K562 (cell line): ENCODE measurements around the gene IDI1. TPM values are rescaled to one million over a fixed set of nuclear protein-coding genes. Genes with fewer than 3 reads are reported as not detected.

ENCODE experiments used
- ATAC-seq: fragments of 200-7000 bp; cut with Tn5 transposase; 3 replicates; pipeline ENCODE4 v1.9.1; 2020; ENCODE audit warnings: moderate library complexity
- BruUV-seq: library from RNA; stranded (reverse); fragments of 400-500 nt; replicated peaks from 2 replicates; lab custom pipeline; 2021; lab: Mats Ljungman, UMichigan
- CTCF ChIA-PET: fragments of 300-600 bp; formaldehyde crosslinking; extraction: SDS; loops from one replicate; lab custom pipeline; 2021; ENCODE audit warnings: low intra/inter-chr PET ratio; lab: Yijun Ruan, JAX
- POLR2A ChIA-PET: fragments of 300-600, 350-650 bp; sonication (Branson Sonifier 250); formaldehyde crosslinking; extraction: SDS; loops from one replicate; lab custom pipeline; 2021; ENCODE audit warnings: antibody characterized with exemption, inconsistent platforms; lab: Yijun Ruan, JAX
- DNase-seq, 4 experiments: peaks; one replicate each; pipeline versions ENCODE4 v3.0.0 to v3.0.0-alpha.2; 2011 to 2018; ENCODE audit warnings: low spot score in 3 of 4, mixed read lengths in 3 of 4; ENCODE audit errors: extremely low read depth in 1 of 4
- FAIRE-seq: peaks from 2 replicates; lab custom pipeline; 2011; peaks lifted over from hg19 to GRCh38; lab: Jason Lieb, UNC
- H2AFZ ChIP-seq: 2 replicates; pipeline ENCODE4 v1.6.0; 2011; ENCODE audit warnings: low read depth, low read length, control low read depth, inconsistent platforms
- H3K27ac ChIP-seq: fragments of 200-600 bp; 3 replicates; pipeline ENCODE4 v1.8.0; 2011; ENCODE audit warnings: low read depth, mild to moderate bottlenecking, control low read depth, inconsistent platforms, low read length, moderate library complexity, mixed read lengths; ENCODE audit errors: extremely low read depth
- H3K27me3 ChIP-seq, 2 experiments: fragments of 300-600 bp in 1 of 2; 2 replicates in 1 of 2; 3 replicates in 1 of 2; pipeline versions ENCODE4 v1.6.0 to v1.8.0; 2011; ENCODE audit warnings: inconsistent platforms in 2 of 2, low read length in 2 of 2, mild to moderate bottlenecking in 1 of 2, mixed read lengths in 1 of 2, moderate library complexity in 1 of 2; ENCODE audit not compliant: control insufficient read depth in 2 of 2, insufficient read depth in 2 of 2
- H3K36me3 ChIP-seq: fragments of 300-600 bp; 3 replicates; pipeline ENCODE4 v1.8.0; 2011; ENCODE audit warnings: mild to moderate bottlenecking, low read length, inconsistent platforms; ENCODE audit not compliant: control insufficient read depth, insufficient read depth
- H3K4me1 ChIP-seq, 2 experiments: fragments of 200-600 bp in 1 of 2; replicated peaks in 1 of 2; 2 replicates in 1 of 2; 3 replicates in 1 of 2; pipeline versions ENCODE4 v1.5.1 to v1.8.0; 2011; ENCODE audit warnings: inconsistent platforms in 2 of 2, low read length in 2 of 2, mild to moderate bottlenecking in 1 of 2, mixed read lengths in 1 of 2, moderate library complexity in 1 of 2; ENCODE audit not compliant: control insufficient read depth in 2 of 2, insufficient read depth in 2 of 2
- H3K4me2 ChIP-seq: 2 replicates; pipeline ENCODE4 v1.6.1; 2011; ENCODE audit warnings: low read length, control low read depth, inconsistent platforms, mixed read lengths; ENCODE audit not compliant: insufficient read depth
- H3K4me3 ChIP-seq: fragments of 200-600 bp; sonication (generic), shearing (Covaris generic); 2 replicates; pipeline ENCODE4 v1.5.1; 2016; ENCODE audit warnings: control low read depth, inconsistent platforms
- H3K79me2 ChIP-seq: fragments of 200-600 bp; 3 replicates; pipeline ENCODE4 v1.8.0; 2011; ENCODE audit warnings: low read length, inconsistent platforms; ENCODE audit not compliant: control insufficient read depth, insufficient read depth
- H3K9ac ChIP-seq, 2 experiments: 2 replicates each; pipeline versions ENCODE4 v1.6.0 to v1.6.1; 2011; ENCODE audit warnings: low read depth in 2 of 2, low read length in 2 of 2, control low read depth in 1 of 2, inconsistent platforms in 1 of 2, mild to moderate bottlenecking in 1 of 2, mixed read lengths in 1 of 2; ENCODE audit not compliant: insufficient read depth in 1 of 2
- H3K9me1 ChIP-seq: one replicate; pipeline ENCODE4 v1.6.0; 2011; ENCODE audit warnings: inconsistent platforms, mild to moderate bottlenecking, low read length, moderate library complexity; ENCODE audit not compliant: control insufficient read depth, insufficient read depth
- H3K9me3 ChIP-seq: replicated peaks from 2 replicates; pipeline ENCODE4 v1.5.1; 2011; ENCODE audit warnings: low read depth, low read length, inconsistent platforms; ENCODE audit not compliant: control insufficient read depth, insufficient read depth
- H4K20me1 ChIP-seq: replicated peaks from 2 replicates; pipeline ENCODE4 v1.6.1; 2011; ENCODE audit warnings: low read length, inconsistent platforms, mixed read lengths; ENCODE audit not compliant: control insufficient read depth, insufficient read depth
- MAFF ChIP-seq: IDR thresholded peaks from 2 replicates; pipeline ENCODE4 v1.6.1; 2012; ENCODE audit warnings: low read length, improper control_type of control experiment
- SP2 ChIP-seq: IDR thresholded peaks from 2 replicates; pipeline ENCODE4 v1.6.1; 2011; ENCODE audit warnings: mild to moderate bottlenecking, low read depth, low read length, moderate library complexity; ENCODE audit not compliant: poor library complexity, severe bottlenecking; ENCODE audit errors: extremely low read depth
- TEAD1 ChIP-seq, 2 experiments: fragments of 450-650 bp in 1 of 2; sonication (generic) in 1 of 2; formaldehyde crosslinking; IDR thresholded peaks; 2 replicates each; pipeline versions ENCODE4 v1.4.0 to v1.8.0; 2020 to 2022; ENCODE audit warnings: mild to moderate bottlenecking in 2 of 2, missing genetic modification reagents in 1 of 2
- ZNF830 ChIP-seq: fragments of 250-450 bp; sonication (Bioruptor Pico); IDR thresholded peaks from 2 replicates; pipeline ENCODE4 v1.5.0; 2021; ENCODE audit warnings: mild to moderate bottlenecking
- WGBS: fragments of 100-300 bp; shearing (Covaris generic); methylation state at CpG from one replicate; pipeline ENCODE4 v1.1.6; 2016; ENCODE audit warnings: low coverage, mixed read lengths; ENCODE audit not compliant: insufficient coverage; ENCODE audit errors: missing lambda C conversion rate; 5-methylcytosine and 5-hydroxymethylcytosine counted together
- in situ Hi-C: fragments of 300-500 bp; cut with MboI; formaldehyde crosslinking; loops from 4 replicates; pipeline ENCODE4 v1.15.0; 2018; ENCODE audit warnings: inconsistent platforms, mixed read lengths
- intact Hi-C: fragments of 100-400 bp; cut with micrococcal nuclease; formaldehyde crosslinking; loops from 2 replicates; pipeline ENCODE4 v1.14.2; 2022
- polyA plus RNA-seq, 8 experiments: library from polyadenylated mRNA; depleted of rRNA in 4 of 8; stranded (reverse) in 5 of 8; unstranded in 3 of 8; fragments of >200 nt; fragmentation: Nextera tagmentation in 2 of 8; fragmentation: Illumina TruSeq in 1 of 8; extraction: Ambion mirVana in 2 of 8; extraction: Trizol in 1 of 8; gene quantifications; 2 replicates each; pipeline versions ENCODE4 v1.2.1 to v1.2.3, GENCODE V29; 2011 to 2014; ENCODE audit warnings: inconsistent platforms in 1 of 8, missing spikeins in 1 of 8
- total RNA-seq, 7 experiments: library from RNA; depleted of rRNA in 6 of 7; stranded (reverse); fragments of >200 nt in 6 of 7; fragmentation: Illumina TruSeq in 2 of 7; extraction: Trizol in 2 of 7; gene quantifications; 2 replicates each; pipeline versions ENCODE4 v1.2.1 to v1.2.3, GENCODE V29; 2011 to 2021; ENCODE audit warnings: low replicate concordance in 1 of 7

The IDI1 gene
- total and polyA plus RNA-seq, 9 of the 15 experiments (the other 6 are each of a cell fraction or from before 2014, with no cell fraction given), result 70.0 to 265 (median 119) TPM

GRCh38 chr10:1006573-1006972, 42.3 kb downstream of the IDI1 start:
- Histone ChIP-seq H3K9ac (no peak overlapping the region), H3K27ac (no peak overlapping the region), H4K20me1 (peaks cover 17% of the 10 kb centered on the region), H3K79me2 (peaks cover 50% of the 10 kb centered on the region), H2AFZ (no peak overlapping the region), H3K27me3 (no peaks in the 10 kb centered on the region), H3K4me3 (no peak overlapping the region), H3K36me3 (peaks cover 100% of the 10 kb centered on the region), H3K4me1 (peaks cover 5 to 13% of the 10 kb centered on the region in 2 experiments; a peak in 4 of 5 replicates), H3K9me3 (no peaks in the 10 kb centered on the region; the same call in 1 of the 2 replicates), H3K4me2 (no peak overlapping the region), H3K9me1 (peaks cover 5% of the 10 kb centered on the region)
- no peak for ATAC-seq
- in situ Hi-C loops (no loop called here), intact Hi-C loops (no loop called here)
- POLR2A ChIA-PET, result interaction anchor here (1.0 to 1.6 kb wide), 2 partner anchors 13 to 23 kb away, joined by 3 to 5 read pairs; no protein-coding TSS in a partner anchor
- TF ChIP-seq TEAD1 (CRISPR knock-in tag; IDR thresholded peaks at IDR 0.05) (no peak), MAFF (no peak), ZNF830 (CRISPR knock-in tag) (no peak), SP2 (no peak)
- CTCF ChIA-PET, result no interaction called here
- BruUV-seq, result no TSS peak
- DNase-seq, result no peak
- FAIRE-seq, result no peak
- WGBS, result 98% methylated on average over 8 of the region's 9 CpGs
